ENCODE data around the gene DAZAP2. TPM values are rescaled to one million over a fixed set of nuclear protein-coding genes. Genes with fewer than 3 reads are reported as not detected.

The DAZAP2 gene
- total and polyA plus RNA-seq, 9 of the 15 experiments (the other 6 are each of a cell fraction or from before 2014, with no cell fraction given): 116 to 668 (median 227) TPM

DNA sequence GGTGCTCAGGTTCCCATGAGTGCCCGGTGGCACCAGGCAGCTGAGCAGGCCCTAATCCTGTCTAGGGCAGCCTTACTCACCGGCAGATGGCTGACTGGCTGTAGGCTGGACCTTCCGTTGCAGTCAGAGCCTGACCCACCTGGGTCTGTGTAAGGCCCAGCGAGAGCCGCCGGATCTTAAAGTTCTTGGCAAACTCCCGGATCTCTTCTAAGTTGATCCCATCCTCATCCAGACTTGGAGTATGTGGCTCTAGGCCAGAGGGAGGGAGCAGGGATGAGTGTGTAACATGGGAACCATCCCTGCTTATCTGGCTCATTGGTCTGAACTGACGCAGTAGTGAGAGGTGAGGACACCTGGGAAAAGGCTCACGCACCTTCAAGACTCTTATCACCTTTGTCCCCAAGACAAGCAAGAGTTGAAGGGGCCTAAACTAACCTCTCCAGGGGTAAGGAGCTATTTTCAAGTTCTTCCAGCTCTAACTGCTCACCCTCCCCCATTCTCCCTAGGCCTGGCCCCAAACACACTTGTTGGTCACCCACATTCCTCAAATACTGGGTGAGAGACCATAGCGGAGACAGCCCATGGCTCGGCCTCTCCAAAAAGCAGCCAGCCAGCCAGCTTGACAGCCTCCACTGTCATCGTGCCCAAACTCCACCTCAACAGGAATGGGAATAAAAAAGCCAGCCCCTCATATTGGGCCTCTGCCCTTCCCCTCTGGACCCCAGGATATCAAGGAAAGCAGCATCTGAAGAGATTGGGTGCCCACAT, 46.9 kb upstream of the DAZAP2 start:
- ChIA-PET POLR2A (no interaction called here), CTCF (ENCODE audit: low intra/inter-chr PET ratio) (no interaction called here)
- FAIRE-seq (no peak), DNase-seq (ENCODE audit: extremely low read depth in 1 of 4, low spot score in 3 of 4) (no peak), ATAC-seq (no peak)
- no TSS peak for BruUV-seq (replicated peaks)
- Histone ChIP-seq H3K4me2 (ENCODE audit: insufficient read depth, low read length) (no peak overlapping the region), H3K9me1 (ENCODE audit: control insufficient read depth, insufficient read depth, low read length) (no peaks in the 10 kb centered on the region), H3K4me3 (no peak overlapping the region), H3K9ac (ENCODE audit: insufficient read depth in 1 of 2, low read depth in 2 of 2, low read length in 2 of 2) (no peak overlapping the region; a peak in 1 of 4 replicates), H3K27me3 (ENCODE audit: control insufficient read depth in 2 of 2, insufficient read depth in 2 of 2, low read length in 2 of 2) (no peaks in the 10 kb centered on the region), H2AFZ (ENCODE audit: low read depth, low read length) (no peak overlapping the region), H3K9me3 (replicated peaks; ENCODE audit: control insufficient read depth, insufficient read depth, low read depth, low read length) (no peaks in the 10 kb centered on the region), H3K4me1 (replicated peaks in 1 of 2; ENCODE audit: control insufficient read depth in 2 of 2, insufficient read depth in 2 of 2, low read length in 2 of 2) (peaks cover under 1 to 3% of the 10 kb centered on the region in 2 experiments; a peak in 3 of 5 replicates), H4K20me1 (replicated peaks; ENCODE audit: control insufficient read depth, insufficient read depth, low read length) (no peaks in the 10 kb centered on the region), H3K79me2 (ENCODE audit: control insufficient read depth, insufficient read depth, low read length) (no peaks in the 10 kb centered on the region), H3K36me3 (ENCODE audit: control insufficient read depth, insufficient read depth, low read length) (no peaks in the 10 kb centered on the region), H3K27ac (ENCODE audit: extremely low read depth, low read depth, low read length) (no peak overlapping the region)
- WGBS (ENCODE audit: insufficient coverage, low coverage, missing lambda C conversion rate): 66% methylated on average over 11 of the region's 12 CpGs
- TF ChIP-seq, protein P1, sequence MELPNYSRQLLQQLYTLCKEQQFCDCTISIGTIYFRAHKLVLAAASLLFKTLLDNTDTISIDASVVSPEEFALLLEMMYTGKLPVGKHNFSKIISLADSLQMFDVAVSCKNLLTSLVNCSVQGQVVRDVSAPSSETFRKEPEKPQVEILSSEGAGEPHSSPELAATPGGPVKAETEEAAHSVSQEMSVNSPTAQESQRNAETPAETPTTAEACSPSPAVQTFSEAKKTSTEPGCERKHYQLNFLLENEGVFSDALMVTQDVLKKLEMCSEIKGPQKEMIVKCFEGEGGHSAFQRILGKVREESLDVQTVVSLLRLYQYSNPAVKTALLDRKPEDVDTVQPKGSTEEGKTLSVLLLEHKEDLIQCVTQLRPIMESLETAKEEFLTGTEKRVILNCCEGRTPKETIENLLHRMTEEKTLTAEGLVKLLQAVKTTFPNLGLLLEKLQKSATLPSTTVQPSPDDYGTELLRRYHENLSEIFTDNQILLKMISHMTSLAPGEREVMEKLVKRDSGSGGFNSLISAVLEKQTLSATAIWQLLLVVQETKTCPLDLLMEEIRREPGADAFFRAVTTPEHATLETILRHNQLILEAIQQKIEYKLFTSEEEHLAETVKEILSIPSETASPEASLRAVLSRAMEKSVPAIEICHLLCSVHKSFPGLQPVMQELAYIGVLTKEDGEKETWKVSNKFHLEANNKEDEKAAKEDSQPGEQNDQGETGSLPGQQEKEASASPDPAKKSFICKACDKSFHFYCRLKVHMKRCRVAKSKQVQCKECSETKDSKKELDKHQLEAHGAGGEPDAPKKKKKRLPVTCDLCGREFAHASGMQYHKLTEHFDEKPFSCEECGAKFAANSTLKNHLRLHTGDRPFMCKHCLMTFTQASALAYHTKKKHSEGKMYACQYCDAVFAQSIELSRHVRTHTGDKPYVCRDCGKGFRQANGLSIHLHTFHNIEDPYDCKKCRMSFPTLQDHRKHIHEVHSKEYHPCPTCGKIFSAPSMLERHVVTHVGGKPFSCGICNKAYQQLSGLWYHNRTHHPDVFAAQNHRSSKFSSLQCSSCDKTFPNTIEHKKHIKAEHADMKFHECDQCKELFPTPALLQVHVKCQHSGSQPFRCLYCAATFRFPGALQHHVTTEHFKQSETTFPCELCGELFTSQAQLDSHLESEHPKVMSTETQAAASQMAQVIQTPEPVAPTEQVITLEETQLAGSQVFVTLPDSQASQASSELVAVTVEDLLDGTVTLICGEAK (IDR thresholded peaks at IDR 0.05): no peak
- TF ChIP-seq, protein P1 (CRISPR knock-in tag; IDR thresholded peaks at IDR 0.05): no peak
- no peak for TF ChIP-seq ZNF551 (CRISPR knock-in tag; IDR thresholded peaks at IDR 0.05)
- TF ChIP-seq, protein P2, sequence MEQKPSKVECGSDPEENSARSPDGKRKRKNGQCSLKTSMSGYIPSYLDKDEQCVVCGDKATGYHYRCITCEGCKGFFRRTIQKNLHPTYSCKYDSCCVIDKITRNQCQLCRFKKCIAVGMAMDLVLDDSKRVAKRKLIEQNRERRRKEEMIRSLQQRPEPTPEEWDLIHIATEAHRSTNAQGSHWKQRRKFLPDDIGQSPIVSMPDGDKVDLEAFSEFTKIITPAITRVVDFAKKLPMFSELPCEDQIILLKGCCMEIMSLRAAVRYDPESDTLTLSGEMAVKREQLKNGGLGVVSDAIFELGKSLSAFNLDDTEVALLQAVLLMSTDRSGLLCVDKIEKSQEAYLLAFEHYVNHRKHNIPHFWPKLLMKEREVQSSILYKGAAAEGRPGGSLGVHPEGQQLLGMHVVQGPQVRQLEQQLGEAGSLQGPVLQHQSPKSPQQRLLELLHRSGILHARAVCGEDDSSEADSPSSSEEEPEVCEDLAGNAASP (IDR thresholded peaks at IDR 0.05): no peak
- TF ChIP-seq ZNF707 (CRISPR knock-in tag; conservative IDR thresholded peaks at IDR 0.05): no peak
- TF ChIP-seq TEAD4 (IDR thresholded peaks at IDR 0.05; ENCODE audit: low read length): no peak
- no peak for TF ChIP-seq TEAD4 (CRISPR knock-in tag; IDR thresholded peaks at IDR 0.05; ENCODE audit: borderline replicate concordance)
- no peak for TF ChIP-seq ZBTB1 (CRISPR knock-in tag; IDR thresholded peaks at IDR 0.05; ENCODE audit: borderline replicate concordance, low read depth)
- TF ChIP-seq ZNF3 (CRISPR knock-in tag; IDR thresholded peaks at IDR 0.05): no peak
- TF ChIP-seq, protein P3, sequence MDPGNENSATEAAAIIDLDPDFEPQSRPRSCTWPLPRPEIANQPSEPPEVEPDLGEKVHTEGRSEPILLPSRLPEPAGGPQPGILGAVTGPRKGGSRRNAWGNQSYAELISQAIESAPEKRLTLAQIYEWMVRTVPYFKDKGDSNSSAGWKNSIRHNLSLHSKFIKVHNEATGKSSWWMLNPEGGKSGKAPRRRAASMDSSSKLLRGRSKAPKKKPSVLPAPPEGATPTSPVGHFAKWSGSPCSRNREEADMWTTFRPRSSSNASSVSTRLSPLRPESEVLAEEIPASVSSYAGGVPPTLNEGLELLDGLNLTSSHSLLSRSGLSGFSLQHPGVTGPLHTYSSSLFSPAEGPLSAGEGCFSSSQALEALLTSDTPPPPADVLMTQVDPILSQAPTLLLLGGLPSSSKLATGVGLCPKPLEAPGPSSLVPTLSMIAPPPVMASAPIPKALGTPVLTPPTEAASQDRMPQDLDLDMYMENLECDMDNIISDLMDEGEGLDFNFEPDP (CRISPR knock-in tag; IDR thresholded peaks at IDR 0.05): no peak
- intact Hi-C loops (cut with micrococcal nuclease) (no loop called here), in situ Hi-C loops (cut with MboI) (no loop called here)

Data from K562 (cell line).